ENCODE measurements around the gene SLC38A10.

SLC38A10 gene

GRCh38 chr17:81286491-81287145 is 8.5 kb downstream of the SLC38A10 start:
- WGBS, result 96% methylated on average over 23 of the region's 23 CpGs
- H3K4me3 ChIP-seq (ENCODE audit: insufficient read depth in 1 of 2, low read depth in 1 of 2, low read length in 2 of 2), result no peak overlapping the region

GRCh38 chr17:81285894-81286293 is 9.2 kb downstream of the SLC38A10 start:
- H2BK120ac ChIP-seq (ENCODE audit: low read depth, low read length), result no peak overlapping the region
- H3K4me1 ChIP-seq (ENCODE audit: control insufficient read depth, insufficient read depth, low read depth, low read length), result peaks cover 2% of the 10 kb centered on the region
- H3K36me3 ChIP-seq (ENCODE audit: control insufficient read depth in 1 of 2, insufficient read depth in 2 of 2, low read depth in 1 of 2, low read length in 2 of 2), result peaks cover 34 to 72% of the 10 kb centered on the region in 2 experiments
- H3K4me2 ChIP-seq (ENCODE audit: low read length, poor library complexity, severe bottlenecking), result no peak overlapping the region
- H4K91ac ChIP-seq (ENCODE audit: low read length), result no peak overlapping the region
- no peak overlapping the region for H2BK5ac ChIP-seq (ENCODE audit: low read depth, low read length, poor library complexity, severe bottlenecking)
- H3K27me3 ChIP-seq (ENCODE audit: control insufficient read depth in 1 of 2, insufficient read depth in 1 of 2, low read length in 2 of 2), result no peaks in the 10 kb centered on the region
- H2BK15ac ChIP-seq (ENCODE audit: low read depth, poor library complexity, severe bottlenecking), result no peak overlapping the region
- H3K9ac ChIP-seq (ENCODE audit: low read length), result peak overlapping the region; percentile 72
- no peak overlapping the region for H4K8ac ChIP-seq (ENCODE audit: low read length)
- 88% methylated on average over 12 of the region's 12 CpGs for WGBS
- DNase-seq, result no peak
- no peak overlapping the region for H3K27ac ChIP-seq (ENCODE audit: low read length, poor library complexity, severe bottlenecking)
- H3K18ac ChIP-seq (ENCODE audit: low read depth in 1 of 2, low read length in 2 of 2), result no peak overlapping the region
- no peak overlapping the region for H3K4ac ChIP-seq (ENCODE audit: low read depth in 1 of 2, low read length in 2 of 2)
- H3K23ac ChIP-seq (ENCODE audit: low read length in 2 of 2), result no peak overlapping the region
- peaks cover 56% of the 10 kb centered on the region for H3K79me1 ChIP-seq (replicated peaks; ENCODE audit: low read length, poor library complexity, severe bottlenecking)
- H3K9me3 ChIP-seq (ENCODE audit: control insufficient read depth, low read length), result no peaks in the 10 kb centered on the region
- no peak overlapping the region for H3K14ac ChIP-seq (ENCODE audit: low read length in 2 of 2)
- peak overlapping the region in 1 of 2 experiments; percentile 69 for H3K4me3 ChIP-seq (ENCODE audit: insufficient read depth in 1 of 2, low read depth in 1 of 2, low read length in 2 of 2)
- H2BK12ac ChIP-seq (ENCODE audit: low read length in 2 of 2), result no peak overlapping the region
- H2AK5ac ChIP-seq (ENCODE audit: low read length, severe bottlenecking), result no peak overlapping the region
- H2AFZ ChIP-seq (ENCODE audit: low read depth, low read length), result no peak overlapping the region

More at GRCh38 chr17:81286491-81287145, 8.5 kb downstream of the SLC38A10 start:
- Histone ChIP-seq H3K18ac (ENCODE audit: low read depth in 1 of 2, low read length in 2 of 2) (no peak overlapping the region), H3K9ac (ENCODE audit: low read length) (no peak overlapping the region), H2AK5ac (ENCODE audit: low read length, severe bottlenecking) (no peak overlapping the region), H3K23ac (ENCODE audit: low read length in 2 of 2) (no peak overlapping the region), H3K27ac (ENCODE audit: low read length, poor library complexity, severe bottlenecking) (no peak overlapping the region), H3K4me1 (ENCODE audit: control insufficient read depth, insufficient read depth, low read depth, low read length) (peaks cover 4% of the 10 kb centered on the region), H3K14ac (ENCODE audit: low read length in 2 of 2) (no peak overlapping the region), H2BK120ac (ENCODE audit: low read depth, low read length) (no peak overlapping the region), H4K8ac (ENCODE audit: low read length) (no peak overlapping the region), H3K9me3 (ENCODE audit: control insufficient read depth, low read length) (no peaks in the 10 kb centered on the region), H2BK5ac (ENCODE audit: low read depth, low read length, poor library complexity, severe bottlenecking) (no peak overlapping the region), H3K4ac (ENCODE audit: low read depth in 1 of 2, low read length in 2 of 2) (no peak overlapping the region), H3K36me3 (ENCODE audit: control insufficient read depth in 1 of 2, insufficient read depth in 2 of 2, low read depth in 1 of 2, low read length in 2 of 2) (peaks cover 34 to 67% of the 10 kb centered on the region in 2 experiments), H2BK12ac (ENCODE audit: low read length in 2 of 2) (no peak overlapping the region), H2BK15ac (ENCODE audit: low read depth, poor library complexity, severe bottlenecking) (no peak overlapping the region), H4K91ac (ENCODE audit: low read length) (no peak overlapping the region), H3K79me1 (replicated peaks; ENCODE audit: low read length, poor library complexity, severe bottlenecking) (peaks cover 54% of the 10 kb centered on the region), H2AFZ (ENCODE audit: low read depth, low read length) (no peak overlapping the region), H3K4me2 (ENCODE audit: low read length, poor library complexity, severe bottlenecking) (no peak overlapping the region), H3K27me3 (ENCODE audit: control insufficient read depth in 1 of 2, insufficient read depth in 1 of 2, low read length in 2 of 2) (no peaks in the 10 kb centered on the region)
- no peak for DNase-seq

DNA sequence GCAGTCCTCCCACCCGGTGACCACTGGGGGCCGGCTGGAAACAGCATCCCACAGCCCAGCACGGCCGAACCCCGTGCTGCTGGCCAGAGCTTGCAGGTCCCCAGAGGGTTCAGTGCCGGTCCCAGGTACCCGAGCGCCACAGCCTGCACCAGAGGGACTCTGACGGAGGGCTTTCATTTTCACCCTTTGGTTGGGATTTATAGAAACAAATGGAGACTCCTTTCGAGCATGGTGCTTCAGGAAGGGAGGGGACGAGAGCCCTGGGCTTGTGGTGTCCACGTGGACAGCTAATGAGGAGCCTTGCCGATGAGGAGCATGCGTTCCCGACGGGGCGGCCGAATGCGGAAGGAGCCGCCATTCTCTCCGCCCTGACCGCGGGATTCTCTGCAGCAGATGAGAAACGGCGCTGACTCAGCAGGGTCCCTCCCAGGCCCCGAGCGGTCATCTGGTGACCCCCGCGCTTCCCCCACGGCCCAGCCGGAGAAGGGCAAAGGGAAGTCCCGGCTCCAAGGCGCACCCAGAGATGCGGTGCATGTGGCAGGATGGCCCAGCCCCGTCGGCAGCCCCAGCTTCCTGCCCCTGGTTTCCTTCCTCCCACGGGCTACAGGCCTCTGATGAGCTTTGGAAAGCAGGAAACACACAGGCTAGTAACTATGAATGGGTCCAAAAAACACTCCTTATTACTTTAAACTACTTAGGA is 9.8 kb downstream of the SLC38A10 start:
- Histone ChIP-seq H3K9ac (ENCODE audit: low read length) (peak overlapping the region; percentile 72), H3K4me3 (ENCODE audit: insufficient read depth in 1 of 2, low read depth in 1 of 2, low read length in 2 of 2) (peak overlapping the region in 1 of 2 experiments; percentile 69), H3K4ac (ENCODE audit: low read depth in 1 of 2, low read length in 2 of 2) (peak overlapping the region in 1 of 2 experiments; percentile 18), H4K8ac (ENCODE audit: low read length) (peak overlapping the region; percentile 38), H3K79me1 (replicated peaks; ENCODE audit: low read length, poor library complexity, severe bottlenecking) (peaks cover 53% of the 10 kb centered on the region), H3K27ac (ENCODE audit: low read length, poor library complexity, severe bottlenecking) (no peak overlapping the region), H2BK5ac (ENCODE audit: low read depth, low read length, poor library complexity, severe bottlenecking) (no peak overlapping the region), H3K36me3 (ENCODE audit: control insufficient read depth in 1 of 2, insufficient read depth in 2 of 2, low read depth in 1 of 2, low read length in 2 of 2) (peaks cover 35 to 74% of the 10 kb centered on the region in 2 experiments), H3K18ac (ENCODE audit: low read depth in 1 of 2, low read length in 2 of 2) (no peak overlapping the region), H2AFZ (ENCODE audit: low read depth, low read length) (no peak overlapping the region), H4K91ac (ENCODE audit: low read length) (peak overlapping the region; percentile 56), H3K14ac (ENCODE audit: low read length in 2 of 2) (no peak overlapping the region), H3K23ac (ENCODE audit: low read length in 2 of 2) (no peak overlapping the region), H2BK15ac (ENCODE audit: low read depth, poor library complexity, severe bottlenecking) (no peak overlapping the region), H3K4me2 (ENCODE audit: low read length, poor library complexity, severe bottlenecking) (no peak overlapping the region), H2BK120ac (ENCODE audit: low read depth, low read length) (no peak overlapping the region), H3K4me1 (ENCODE audit: control insufficient read depth, insufficient read depth, low read depth, low read length) (peaks cover 2% of the 10 kb centered on the region), H2AK5ac (ENCODE audit: low read length, severe bottlenecking) (no peak overlapping the region), H3K27me3 (ENCODE audit: control insufficient read depth in 1 of 2, insufficient read depth in 1 of 2, low read length in 2 of 2) (no peaks in the 10 kb centered on the region), H3K9me3 (ENCODE audit: control insufficient read depth, low read length) (no peaks in the 10 kb centered on the region), H2BK12ac (ENCODE audit: low read length in 2 of 2) (no peak overlapping the region)
- WGBS, result 76% methylated on average over 37 of the region's 37 CpGs
- DNase-seq, result no peak

GRCh38 chr17:81282876-81283275 is 12.2 kb downstream of the SLC38A10 start:
- no peaks in the 10 kb centered on the region for H3K9me3 ChIP-seq (ENCODE audit: control insufficient read depth, low read length)
- H3K14ac ChIP-seq (ENCODE audit: low read length in 2 of 2), result no peak overlapping the region
- no peak overlapping the region for H3K23ac ChIP-seq (ENCODE audit: low read length in 2 of 2)
- no peak overlapping the region for H3K4me3 ChIP-seq (ENCODE audit: insufficient read depth in 1 of 2, low read depth in 1 of 2, low read length in 2 of 2)
- no peak overlapping the region for H4K8ac ChIP-seq (ENCODE audit: low read length)
- WGBS, result 95% methylated on average over 16 of the region's 16 CpGs
- H3K9ac ChIP-seq (ENCODE audit: low read length), result no peak overlapping the region
- H2BK12ac ChIP-seq (ENCODE audit: low read length in 2 of 2), result no peak overlapping the region
- no peak overlapping the region for H2BK15ac ChIP-seq (ENCODE audit: low read depth, poor library complexity, severe bottlenecking)
- DNase-seq, result no peak
- no peak overlapping the region for H2AFZ ChIP-seq (ENCODE audit: low read depth, low read length)
- H2AK5ac ChIP-seq (ENCODE audit: low read length, severe bottlenecking), result no peak overlapping the region
- H3K18ac ChIP-seq (ENCODE audit: low read depth in 1 of 2, low read length in 2 of 2), result no peak overlapping the region
- H3K79me1 ChIP-seq (replicated peaks; ENCODE audit: low read length, poor library complexity, severe bottlenecking), result peaks cover 51% of the 10 kb centered on the region
- H3K4ac ChIP-seq (ENCODE audit: low read depth in 1 of 2, low read length in 2 of 2), result no peak overlapping the region
- H3K27me3 ChIP-seq (ENCODE audit: control insufficient read depth in 1 of 2, insufficient read depth in 1 of 2, low read length in 2 of 2), result no peaks in the 10 kb centered on the region
- H3K4me1 ChIP-seq (ENCODE audit: control insufficient read depth, insufficient read depth, low read depth, low read length), result no peaks in the 10 kb centered on the region
- no peak overlapping the region for H2BK120ac ChIP-seq (ENCODE audit: low read depth, low read length)
- H4K91ac ChIP-seq (ENCODE audit: low read length), result peak overlapping the region; percentile 49
- H3K27ac ChIP-seq (ENCODE audit: low read length, poor library complexity, severe bottlenecking), result no peak overlapping the region
- no peak overlapping the region for H2BK5ac ChIP-seq (ENCODE audit: low read depth, low read length, poor library complexity, severe bottlenecking)
- peaks cover 41 to 82% of the 10 kb centered on the region in 2 experiments for H3K36me3 ChIP-seq (ENCODE audit: control insufficient read depth in 1 of 2, insufficient read depth in 2 of 2, low read depth in 1 of 2, low read length in 2 of 2)
- no peak overlapping the region for H3K4me2 ChIP-seq (ENCODE audit: low read length, poor library complexity, severe bottlenecking)
